CD14-positive monocyte (primary cell): ENCODE measurements around the gene P2RX3. TPM values are rescaled to one million over a fixed set of nuclear protein-coding genes. Genes with fewer than 3 reads are reported as not detected.
A peak's percentile ranks its signal among the peaks of the same experiment; 100 is the strongest.

Experiments used
- DNase-seq, 3 donors: peaks; one replicate each; pipeline ENCODE4 v3.0.0-alpha.2; 2011 to 2022
- H2AFZ ChIP-seq: 2 replicates; pipeline ENCODE4 v1.6.0; 2012; ENCODE audit warnings: mild to moderate bottlenecking, low read depth, low read length, inconsistent platforms; ENCODE audit not compliant: insufficient read depth, poor library complexity, severe bottlenecking
- H3K27ac ChIP-seq, 2 donors: 1 replicate in 1 of 2; 2 replicates in 1 of 2; pipeline ENCODE4 v1.5.1; 2012 to 2013; ENCODE audit warnings: low read length in 2 of 2, control low read depth in 1 of 2, inconsistent platforms in 1 of 2, low read depth in 1 of 2, mild to moderate bottlenecking in 1 of 2
- H3K27me3 ChIP-seq, 2 donors: one replicate each; pipeline versions ENCODE4 v1.6.0 to v1.6.1; 2011 to 2013; ENCODE audit warnings: low read length in 2 of 2; ENCODE audit not compliant: control insufficient read depth in 2 of 2, insufficient read depth in 2 of 2
- H3K36me3 ChIP-seq, 2 donors: replicated peaks in 1 of 2; 1 replicate in 1 of 2; 2 replicates in 1 of 2; pipeline versions ENCODE4 v1.5.1 to v1.6.1; 2012 to 2013; ENCODE audit warnings: low read length in 2 of 2, control low read depth in 1 of 2, inconsistent platforms in 1 of 2, mild to moderate bottlenecking in 1 of 2; ENCODE audit not compliant: insufficient read depth in 2 of 2, control insufficient read depth in 1 of 2
- H3K4me1 ChIP-seq, 2 donors: 1 replicate in 1 of 2; 2 replicates in 1 of 2; pipeline versions ENCODE4 v1.5.1 to v1.6.1; 2012 to 2013; ENCODE audit warnings: low read length in 2 of 2, control low read depth in 1 of 2, inconsistent platforms in 1 of 2, mild to moderate bottlenecking in 1 of 2, moderate library complexity in 1 of 2; ENCODE audit not compliant: insufficient read depth in 2 of 2, control insufficient read depth in 1 of 2
- H3K4me2 ChIP-seq: replicated peaks from 2 replicates; pipeline ENCODE3; 2012; ENCODE audit warnings: low read length, moderate library complexity, mild to moderate bottlenecking; ENCODE audit not compliant: poor library complexity, severe bottlenecking; ENCODE audit errors: extremely low read depth
- H3K4me3 ChIP-seq, 3 experiments: fragments of 200-600 bp in 1 of 3; sonication (generic) in 1 of 3; replicated peaks in 1 of 3; 1 replicate in 2 of 3; 2 replicates in 1 of 3; pipeline ENCODE4 v1.5.1; 2011 to 2013; ENCODE audit warnings: low read length in 3 of 3, mild to moderate bottlenecking in 3 of 3, control low read depth in 2 of 3, low read depth in 2 of 3, inconsistent platforms in 1 of 3, moderate library complexity in 1 of 3
- H3K79me2 ChIP-seq: 2 replicates; pipeline ENCODE4 v1.6.0; 2012; ENCODE audit warnings: mild to moderate bottlenecking, control low read depth, inconsistent platforms, low read length, moderate library complexity; ENCODE audit not compliant: insufficient read depth
- H3K9ac ChIP-seq: 2 replicates; pipeline ENCODE4 v1.6.0; 2017; ENCODE audit warnings: low read length, mild to moderate bottlenecking; ENCODE audit not compliant: insufficient read depth, poor library complexity, severe bottlenecking
- H3K9me3 ChIP-seq, 2 donors: replicated peaks in 1 of 2; 1 replicate in 1 of 2; 2 replicates in 1 of 2; pipeline versions ENCODE4 v1.5.1 to v1.6.1; 2012 to 2013; ENCODE audit warnings: low read length in 2 of 2, control low read depth in 1 of 2; ENCODE audit not compliant: control insufficient read depth in 1 of 2, insufficient read depth in 1 of 2
- H4K20me1 ChIP-seq: 2 replicates; pipeline ENCODE4 v1.6.0; 2012; ENCODE audit warnings: mild to moderate bottlenecking, low read length, control low read depth, moderate library complexity; ENCODE audit not compliant: insufficient read depth
- H3K27ac Mint-ChIP-seq, 7 donors: one replicate each; pipeline ENCODE4 v1.8.0; 2020; ENCODE audit warnings: mild to moderate bottlenecking in 7 of 7, mixed read lengths in 7 of 7, moderate library complexity in 6 of 7, inconsistent platforms in 2 of 7
- H3K27me3 Mint-ChIP-seq, 3 donors: one replicate each; pipeline ENCODE4 v1.8.0; 2021 to 2022; ENCODE audit warnings: low read depth in 3 of 3, mild to moderate bottlenecking in 3 of 3, mixed read lengths in 3 of 3, moderate library complexity in 3 of 3, inconsistent platforms in 1 of 3
- H3K36me3 Mint-ChIP-seq, 2 donors: one replicate each; pipeline ENCODE4 v1.8.0; 2020; ENCODE audit warnings: mixed read lengths in 2 of 2, inconsistent platforms in 1 of 2, mild to moderate bottlenecking in 1 of 2
- H3K4me1 Mint-ChIP-seq: one replicate; pipeline ENCODE4 v1.8.0; 2020; ENCODE audit warnings: mild to moderate bottlenecking, mixed read lengths
- H3K4me3 Mint-ChIP-seq, 2 donors: one replicate each; pipeline ENCODE4 v1.8.0; 2020; ENCODE audit warnings: mild to moderate bottlenecking in 2 of 2, mixed read lengths in 2 of 2, moderate library complexity in 1 of 2
- H3K9me3 Mint-ChIP-seq, 7 donors: one replicate each; pipeline ENCODE4 v1.8.0; 2020 to 2022; ENCODE audit warnings: mixed read lengths in 7 of 7, mild to moderate bottlenecking in 6 of 7, moderate library complexity in 6 of 7, inconsistent platforms in 2 of 7
- WGBS: methylation state at CpG from one replicate; pipeline ENCODE4 v1.1.5; 2013; ENCODE audit warnings: missing lambda C conversion rate; ENCODE audit not compliant: insufficient coverage; 5-methylcytosine and 5-hydroxymethylcytosine counted together
- intact Hi-C, 2 donors: fragments of 100-400 bp; cut with micrococcal nuclease; formaldehyde crosslinking; loops; one replicate each; pipeline versions ENCODE4 v1.15.0 to v1.15.1; 2023
- polyA plus RNA-seq, 3 donors: library from polyadenylated mRNA; depleted of rRNA in 1 of 3; unstranded in 2 of 3; stranded (reverse) in 1 of 3; fragments of 300-500 nt in 2 of 3; fragments of >200 nt in 1 of 3; fragmentation: Illumina TruSeq in 2 of 3; gene quantifications; 1 replicate in 2 of 3; 2 replicates in 1 of 3; pipeline ENCODE4 v1.2.3, GENCODE V29; 2012 to 2021
- TF ChIP-seq, protein P1 (sequence below): fragments of 200-600 bp; IDR thresholded peaks from one replicate; pipeline ENCODE4 v1.8.0; 2022; ENCODE audit warnings: antibody characterized with exemption, mild to moderate bottlenecking

P2RX3 gene
- polyA plus RNA-seq, 3 donors = not detected

DNA sequence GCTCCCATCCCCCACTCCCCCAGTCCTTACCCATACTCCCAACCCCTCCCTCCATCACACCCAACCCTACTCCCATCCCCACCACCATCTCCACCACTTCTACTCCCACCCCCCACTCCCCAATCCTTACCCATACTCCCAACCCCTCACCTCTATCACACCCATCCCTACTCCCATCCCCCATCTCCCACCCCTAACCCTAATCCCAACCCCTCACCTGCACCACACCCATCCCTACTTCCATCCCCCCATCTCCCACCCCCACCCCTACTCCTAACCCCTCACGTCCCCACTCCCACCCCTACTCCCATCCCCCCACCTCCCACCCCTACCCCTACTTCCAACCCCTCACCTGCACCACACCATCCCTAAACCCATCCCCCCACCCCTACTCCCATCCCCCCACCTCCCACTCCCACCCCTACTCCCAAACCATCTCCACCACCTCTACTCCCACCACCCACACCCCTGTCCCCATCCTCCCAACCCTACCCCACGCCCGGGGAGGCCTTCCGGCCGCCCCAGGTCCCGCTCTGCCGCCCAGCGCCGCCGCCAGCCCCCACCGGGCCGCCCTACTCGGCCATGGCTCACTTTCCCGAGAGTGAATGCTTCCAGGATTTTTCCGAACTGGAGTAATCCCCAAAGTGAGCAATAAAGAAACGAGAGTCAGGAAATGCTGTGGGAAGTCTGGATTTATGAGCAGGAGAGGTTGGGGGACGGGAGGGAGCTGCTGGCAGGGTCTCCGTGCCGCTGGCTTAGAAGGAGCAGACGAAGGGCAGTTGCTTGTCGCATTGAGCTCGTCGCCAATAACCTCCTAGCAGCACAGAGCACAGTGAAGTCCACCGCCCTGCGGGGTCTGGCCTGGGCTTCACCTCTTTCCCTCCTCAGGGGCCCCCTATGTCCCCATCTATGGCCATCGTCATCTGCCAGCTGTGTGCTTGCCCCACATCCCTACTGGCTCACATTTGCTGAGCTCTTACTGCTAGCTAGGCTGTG lies 38.2 kb downstream of the P2RX3 start:
- DNase-seq = no peak
- TF ChIP-seq, protein P1, sequence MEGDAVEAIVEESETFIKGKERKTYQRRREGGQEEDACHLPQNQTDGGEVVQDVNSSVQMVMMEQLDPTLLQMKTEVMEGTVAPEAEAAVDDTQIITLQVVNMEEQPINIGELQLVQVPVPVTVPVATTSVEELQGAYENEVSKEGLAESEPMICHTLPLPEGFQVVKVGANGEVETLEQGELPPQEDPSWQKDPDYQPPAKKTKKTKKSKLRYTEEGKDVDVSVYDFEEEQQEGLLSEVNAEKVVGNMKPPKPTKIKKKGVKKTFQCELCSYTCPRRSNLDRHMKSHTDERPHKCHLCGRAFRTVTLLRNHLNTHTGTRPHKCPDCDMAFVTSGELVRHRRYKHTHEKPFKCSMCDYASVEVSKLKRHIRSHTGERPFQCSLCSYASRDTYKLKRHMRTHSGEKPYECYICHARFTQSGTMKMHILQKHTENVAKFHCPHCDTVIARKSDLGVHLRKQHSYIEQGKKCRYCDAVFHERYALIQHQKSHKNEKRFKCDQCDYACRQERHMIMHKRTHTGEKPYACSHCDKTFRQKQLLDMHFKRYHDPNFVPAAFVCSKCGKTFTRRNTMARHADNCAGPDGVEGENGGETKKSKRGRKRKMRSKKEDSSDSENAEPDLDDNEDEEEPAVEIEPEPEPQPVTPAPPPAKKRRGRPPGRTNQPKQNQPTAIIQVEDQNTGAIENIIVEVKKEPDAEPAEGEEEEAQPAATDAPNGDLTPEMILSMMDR = no peak
- Mint-ChIP-seq H3K27ac (no peak overlapping the region), H3K36me3 (no peaks in the 10 kb centered on the region), H3K4me3 (peak overlapping the region in 1 of 2 donors; percentile 44), H3K27me3 (peaks cover 2 to 9% (median 4%) of the 10 kb centered on the region in 3 donors), H3K9me3 (peaks cover 0 to 1% (median 0%) of the 10 kb centered on the region in 7 donors), H3K4me1 (no peaks in the 10 kb centered on the region)
- Histone ChIP-seq H3K9ac (no peak overlapping the region), H3K79me2 (no peaks in the 10 kb centered on the region), H3K27me3 (peaks cover 0 to 2% of the 10 kb centered on the region in 2 donors), H3K9me3 (no peaks in the 10 kb centered on the region), H3K4me1 (no peaks in the 10 kb centered on the region), H3K4me2 (no peak overlapping the region), H2AFZ (no peak overlapping the region), H3K4me3 (no peak overlapping the region), H4K20me1 (no peaks in the 10 kb centered on the region), H3K27ac (no peak overlapping the region), H3K36me3 (no peaks in the 10 kb centered on the region)
- intact Hi-C loops = no loop called here
- 57% methylated on average over 14 of the region's 26 CpGs for WGBS

DNA sequence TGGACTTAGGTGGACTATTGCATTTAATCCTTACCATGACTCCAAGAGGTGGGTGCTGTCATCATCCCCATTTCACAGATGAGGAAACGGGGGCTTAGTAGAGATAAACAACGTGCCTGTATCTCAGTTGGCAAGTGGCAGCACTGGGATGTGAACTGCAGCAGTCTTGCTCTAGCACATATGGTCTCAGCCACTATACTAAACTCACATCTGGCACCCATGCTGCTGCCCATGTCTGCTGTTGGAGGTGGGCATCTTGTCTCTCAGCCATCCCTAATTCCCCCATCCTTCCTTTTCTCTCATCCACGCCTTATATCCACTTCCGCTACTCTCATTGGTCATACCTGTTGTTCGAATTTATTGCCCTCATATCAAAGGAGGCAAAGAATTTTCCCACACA lies 39.0 kb downstream of the P2RX3 start:
- peaks cover 0 to 2% of the 10 kb centered on the region in 2 donors for H3K27me3 ChIP-seq
- no peak overlapping the region for H3K9ac ChIP-seq
- H3K27me3 Mint-ChIP-seq = peaks cover 2 to 9% (median 4%) of the 10 kb centered on the region in 3 donors
- no peaks in the 10 kb centered on the region for H3K36me3 ChIP-seq
- no peak overlapping the region for H3K4me2 ChIP-seq
- no peak overlapping the region for H3K4me3 ChIP-seq
- DNase-seq = no peak
- no peaks in the 10 kb centered on the region for H3K4me1 ChIP-seq
- H3K27ac Mint-ChIP-seq = no peak overlapping the region
- 82% methylated on average over 5 of the region's 5 CpGs for WGBS
- TF ChIP-seq, protein P1 = no peak
- no peaks in the 10 kb centered on the region for H4K20me1 ChIP-seq
- intact Hi-C loops = no loop called here
- H2AFZ ChIP-seq = no peak overlapping the region
- no peaks in the 10 kb centered on the region for H3K79me2 ChIP-seq
- no peaks in the 10 kb centered on the region for H3K36me3 Mint-ChIP-seq
- no peaks in the 10 kb centered on the region for H3K4me1 Mint-ChIP-seq
- no peaks in the 10 kb centered on the region for H3K9me3 ChIP-seq
- H3K9me3 Mint-ChIP-seq = peaks cover 0 to 2% (median 0%) of the 10 kb centered on the region in 7 donors
- H3K27ac ChIP-seq = no peak overlapping the region
- no peak overlapping the region for H3K4me3 Mint-ChIP-seq
